ENCODE measurements around the gene SLC23A1.
"Not testable (repeated sequence)": the region's sequence is repeated elsewhere in the genome, so short reads cannot be mapped to it uniquely, and the experiment has no call there.

DNA sequence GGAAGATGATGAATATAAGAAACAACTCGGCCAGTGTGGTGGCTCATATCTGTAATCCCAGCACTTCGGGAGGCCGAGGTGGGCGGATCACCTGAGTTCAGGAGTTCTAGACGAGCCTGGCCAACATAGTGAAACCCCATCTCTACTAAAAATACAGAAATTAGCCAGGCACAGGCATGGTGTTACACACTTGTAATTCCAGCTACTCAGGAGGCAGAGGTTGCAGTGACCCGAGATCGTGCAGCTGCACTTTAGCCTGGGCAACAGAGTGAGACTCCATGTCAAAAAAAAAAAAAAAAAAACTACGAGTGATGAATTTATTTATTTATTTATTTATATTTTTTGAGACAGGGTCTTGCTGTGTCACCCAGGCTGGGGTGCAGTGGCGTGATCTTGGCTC, 35.2 kb downstream of the SLC23A1 start:
- TF ChIP-seq MYNN (tag by site-specific recombination; IDR thresholded peaks at IDR 0.05; ENCODE audit: borderline replicate concordance); ZNF792 (tag by site-specific recombination; IDR thresholded peaks at IDR 0.05): not testable (repeated sequence)
- TF ChIP-seq, protein P1, sequence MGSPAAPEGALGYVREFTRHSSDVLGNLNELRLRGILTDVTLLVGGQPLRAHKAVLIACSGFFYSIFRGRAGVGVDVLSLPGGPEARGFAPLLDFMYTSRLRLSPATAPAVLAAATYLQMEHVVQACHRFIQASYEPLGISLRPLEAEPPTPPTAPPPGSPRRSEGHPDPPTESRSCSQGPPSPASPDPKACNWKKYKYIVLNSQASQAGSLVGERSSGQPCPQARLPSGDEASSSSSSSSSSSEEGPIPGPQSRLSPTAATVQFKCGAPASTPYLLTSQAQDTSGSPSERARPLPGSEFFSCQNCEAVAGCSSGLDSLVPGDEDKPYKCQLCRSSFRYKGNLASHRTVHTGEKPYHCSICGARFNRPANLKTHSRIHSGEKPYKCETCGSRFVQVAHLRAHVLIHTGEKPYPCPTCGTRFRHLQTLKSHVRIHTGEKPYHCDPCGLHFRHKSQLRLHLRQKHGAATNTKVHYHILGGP (tag by site-specific recombination; IDR thresholded peaks at IDR 0.05): not testable (repeated sequence)
- TF ChIP-seq, protein P2, sequence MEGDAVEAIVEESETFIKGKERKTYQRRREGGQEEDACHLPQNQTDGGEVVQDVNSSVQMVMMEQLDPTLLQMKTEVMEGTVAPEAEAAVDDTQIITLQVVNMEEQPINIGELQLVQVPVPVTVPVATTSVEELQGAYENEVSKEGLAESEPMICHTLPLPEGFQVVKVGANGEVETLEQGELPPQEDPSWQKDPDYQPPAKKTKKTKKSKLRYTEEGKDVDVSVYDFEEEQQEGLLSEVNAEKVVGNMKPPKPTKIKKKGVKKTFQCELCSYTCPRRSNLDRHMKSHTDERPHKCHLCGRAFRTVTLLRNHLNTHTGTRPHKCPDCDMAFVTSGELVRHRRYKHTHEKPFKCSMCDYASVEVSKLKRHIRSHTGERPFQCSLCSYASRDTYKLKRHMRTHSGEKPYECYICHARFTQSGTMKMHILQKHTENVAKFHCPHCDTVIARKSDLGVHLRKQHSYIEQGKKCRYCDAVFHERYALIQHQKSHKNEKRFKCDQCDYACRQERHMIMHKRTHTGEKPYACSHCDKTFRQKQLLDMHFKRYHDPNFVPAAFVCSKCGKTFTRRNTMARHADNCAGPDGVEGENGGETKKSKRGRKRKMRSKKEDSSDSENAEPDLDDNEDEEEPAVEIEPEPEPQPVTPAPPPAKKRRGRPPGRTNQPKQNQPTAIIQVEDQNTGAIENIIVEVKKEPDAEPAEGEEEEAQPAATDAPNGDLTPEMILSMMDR (tag by site-specific recombination; IDR thresholded peaks at IDR 0.05): not testable (repeated sequence)
